ENCODE measurements around the gene TTLL7.

TTLL7 gene

DNA sequence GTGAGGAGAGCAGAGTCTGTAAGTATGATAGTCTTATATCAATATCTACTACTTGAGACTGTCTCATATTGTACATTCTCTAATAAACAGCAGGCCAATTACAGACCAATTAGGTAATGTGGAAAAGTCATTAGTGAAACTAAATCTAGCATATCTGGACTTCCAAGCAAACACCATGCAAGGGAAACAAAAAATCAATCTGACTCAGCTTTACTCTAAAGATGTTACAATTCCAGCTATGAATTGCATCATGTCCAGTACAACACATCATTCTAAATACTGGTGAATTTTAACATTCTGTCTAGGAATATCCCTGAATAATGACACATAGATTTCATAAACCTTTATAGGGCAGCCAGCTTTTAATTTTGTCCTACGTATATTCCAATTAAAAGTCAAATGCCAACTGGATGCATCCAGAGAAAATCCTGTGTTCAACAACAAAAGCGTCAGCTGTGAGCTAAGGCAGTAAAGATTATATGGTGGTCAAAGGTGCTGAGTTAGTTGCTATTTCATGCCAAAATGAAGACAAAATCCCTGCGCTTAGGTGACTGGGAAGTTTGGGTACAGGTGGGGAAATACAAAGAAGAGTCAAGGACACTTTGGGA, 159.3 kb downstream of the TTLL7 start:
- Histone ChIP-seq H3K27me3 (ENCODE audit: control insufficient read depth in 5 of 5, insufficient read depth in 4 of 5, low read length in 5 of 5) (no peaks in the 10 kb centered on the region), H3K27ac (ENCODE audit: low read depth, low read length) (no peak overlapping the region), H3K9me3 (ENCODE audit: control insufficient read depth in 5 of 5, low read length in 5 of 5) (no peaks in the 10 kb centered on the region)

DNA sequence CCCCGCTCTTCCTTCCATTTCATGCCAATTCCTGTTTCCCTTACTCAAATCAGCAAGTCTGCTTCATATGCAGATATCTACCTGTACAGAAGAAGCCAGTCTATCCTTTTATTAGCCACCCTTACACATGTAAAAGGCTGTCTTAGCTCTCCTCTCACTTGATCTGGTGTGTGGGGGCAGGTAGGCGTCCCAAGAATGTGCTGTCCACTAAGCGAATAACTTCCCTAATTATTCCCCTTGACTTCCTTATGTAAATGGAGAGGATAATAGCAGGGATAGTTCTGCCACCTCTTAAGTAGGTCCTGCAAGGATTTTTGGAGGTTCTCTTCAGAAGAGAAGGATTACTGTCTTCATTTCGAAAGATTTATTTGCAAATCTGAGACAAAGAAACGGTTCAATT, 160.4 kb downstream of the TTLL7 start:
- H3K4me3 ChIP-seq (ENCODE audit: low read depth in 1 of 5, low read length in 5 of 5), result no peak overlapping the region
- H3K9ac ChIP-seq (ENCODE audit: low read length in 5 of 5), result no peak overlapping the region
- no peaks in the 10 kb centered on the region for H3K4me1 ChIP-seq (ENCODE audit: control insufficient read depth in 5 of 5, insufficient read depth in 5 of 5, low read length in 5 of 5)
- H3K36me3 ChIP-seq (ENCODE audit: control insufficient read depth in 5 of 5, insufficient read depth in 5 of 5, low read length in 5 of 5), result no peaks in the 10 kb centered on the region
- no peaks in the 10 kb centered on the region for H3K27me3 ChIP-seq (ENCODE audit: control insufficient read depth in 5 of 5, insufficient read depth in 4 of 5, low read length in 5 of 5)
- H3K27ac ChIP-seq (ENCODE audit: low read depth, low read length), result no peak overlapping the region
- H3K9me3 ChIP-seq (ENCODE audit: control insufficient read depth in 5 of 5, low read length in 5 of 5), result no peaks in the 10 kb centered on the region

More for the DNA sequence above, 159.3 kb downstream of the TTLL7 start:
- Histone ChIP-seq H3K4me1 (ENCODE audit: control insufficient read depth in 5 of 5, insufficient read depth in 5 of 5, low read length in 5 of 5) (no peaks in the 10 kb centered on the region), H3K36me3 (ENCODE audit: control insufficient read depth in 5 of 5, insufficient read depth in 5 of 5, low read length in 5 of 5) (no peaks in the 10 kb centered on the region), H3K4me3 (ENCODE audit: low read depth in 1 of 5, low read length in 5 of 5) (no peak overlapping the region), H3K9ac (ENCODE audit: low read length in 5 of 5) (no peak overlapping the region)

DNA sequence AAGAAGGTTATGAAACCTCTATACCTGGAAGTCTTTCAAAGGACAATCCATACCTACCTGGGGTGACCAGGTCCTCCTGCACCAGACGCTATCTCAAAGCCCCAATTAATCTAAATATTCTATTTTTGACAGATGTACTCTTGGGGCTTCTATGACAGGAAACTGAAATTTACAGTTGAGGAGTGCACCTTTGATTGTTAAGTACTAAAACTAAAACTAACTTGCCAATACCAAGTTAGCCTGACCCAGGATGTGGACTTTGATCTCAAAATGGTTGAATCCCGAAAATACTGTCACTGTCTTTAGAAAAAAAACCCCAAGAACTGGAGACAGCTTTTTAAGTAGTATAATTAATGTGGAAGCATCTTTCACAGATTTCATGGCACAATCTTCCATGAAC, 162.4 kb downstream of the TTLL7 start:
- no peak overlapping the region for H3K27ac ChIP-seq (ENCODE audit: low read depth, low read length)
- no peaks in the 10 kb centered on the region for H3K36me3 ChIP-seq (ENCODE audit: control insufficient read depth in 5 of 5, insufficient read depth in 5 of 5, low read length in 5 of 5)
- H3K9ac ChIP-seq (ENCODE audit: low read length in 5 of 5), result no peak overlapping the region
- H3K9me3 ChIP-seq (ENCODE audit: control insufficient read depth in 5 of 5, low read length in 5 of 5), result no peaks in the 10 kb centered on the region
- H3K27me3 ChIP-seq (ENCODE audit: control insufficient read depth in 5 of 5, insufficient read depth in 4 of 5, low read length in 5 of 5), result no peaks in the 10 kb centered on the region
- no peak overlapping the region for H3K4me3 ChIP-seq (ENCODE audit: low read depth in 1 of 5, low read length in 5 of 5)
- no peaks in the 10 kb centered on the region for H3K4me1 ChIP-seq (ENCODE audit: control insufficient read depth in 5 of 5, insufficient read depth in 5 of 5, low read length in 5 of 5)

DNA sequence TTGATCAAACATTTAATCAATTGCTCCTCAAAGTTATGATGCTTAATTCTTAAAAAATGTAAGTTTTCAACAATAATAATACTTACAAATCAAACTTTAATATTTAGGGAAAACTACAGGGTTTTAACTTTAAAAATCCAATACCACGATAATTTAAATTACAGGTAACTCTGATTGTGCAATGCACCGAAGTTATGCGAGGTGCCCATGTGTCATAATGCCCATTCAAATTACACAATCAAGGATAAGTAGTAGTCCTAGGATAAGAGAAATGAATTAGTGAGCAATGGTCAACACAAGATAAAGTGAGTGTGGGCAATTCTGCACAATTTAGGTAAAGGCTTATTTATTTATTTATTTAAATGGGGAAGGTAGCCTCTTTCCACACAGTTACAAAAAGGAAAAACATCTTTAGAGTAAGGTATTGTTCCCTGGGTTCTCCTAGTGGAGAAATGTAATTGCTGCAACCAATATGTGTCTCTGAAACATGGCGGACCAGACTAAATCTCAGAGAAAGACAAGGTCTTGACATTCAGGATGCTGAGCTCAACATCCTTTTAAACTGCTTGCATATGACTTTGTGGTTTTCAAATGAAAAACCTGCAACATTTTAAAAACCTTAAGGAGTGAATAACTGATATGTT, 164.2 kb downstream of the TTLL7 start:
- Histone ChIP-seq H3K4me3 (ENCODE audit: low read depth in 1 of 5, low read length in 5 of 5) (no peak overlapping the region), H3K4me1 (ENCODE audit: control insufficient read depth in 5 of 5, insufficient read depth in 5 of 5, low read length in 5 of 5) (peaks cover 0 to 10% (median 6%) of the 10 kb centered on the region in 5 donors), H3K9me3 (ENCODE audit: control insufficient read depth in 5 of 5, low read length in 5 of 5) (no peaks in the 10 kb centered on the region), H3K9ac (ENCODE audit: low read length in 5 of 5) (no peak overlapping the region), H3K27ac (ENCODE audit: low read depth, low read length) (no peak overlapping the region), H3K27me3 (ENCODE audit: control insufficient read depth in 5 of 5, insufficient read depth in 4 of 5, low read length in 5 of 5) (no peaks in the 10 kb centered on the region), H3K36me3 (ENCODE audit: control insufficient read depth in 5 of 5, insufficient read depth in 5 of 5, low read length in 5 of 5) (no peaks in the 10 kb centered on the region)

DNA sequence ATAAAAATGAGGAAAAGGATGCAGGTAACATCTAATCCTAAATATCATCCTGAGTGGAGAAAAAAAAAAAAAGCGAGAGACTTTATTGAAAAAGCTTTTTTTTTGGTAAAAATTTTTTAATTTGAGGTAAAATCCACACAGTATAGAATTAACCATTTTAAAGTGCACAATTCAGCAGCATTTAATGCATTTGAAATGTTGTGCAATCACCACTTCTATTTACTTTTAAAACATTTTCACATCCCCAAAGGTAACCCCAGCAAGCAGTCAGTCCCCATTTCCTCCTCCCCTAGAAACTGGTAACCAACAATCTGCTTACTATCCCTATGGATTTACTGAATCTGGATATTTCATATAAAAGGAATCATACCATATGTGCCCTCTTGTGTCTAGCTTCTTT, 166.7 kb downstream of the TTLL7 start:
- H3K36me3 ChIP-seq (ENCODE audit: control insufficient read depth in 5 of 5, insufficient read depth in 5 of 5, low read length in 5 of 5), result no peaks in the 10 kb centered on the region
- peaks cover 0 to 31% (median 15%) of the 10 kb centered on the region in 5 donors for H3K4me1 ChIP-seq (ENCODE audit: control insufficient read depth in 5 of 5, insufficient read depth in 5 of 5, low read length in 5 of 5)
- no peaks in the 10 kb centered on the region for H3K27me3 ChIP-seq (ENCODE audit: control insufficient read depth in 5 of 5, insufficient read depth in 4 of 5, low read length in 5 of 5)
- no peak overlapping the region for H3K9ac ChIP-seq (ENCODE audit: low read length in 5 of 5)
- H3K27ac ChIP-seq (ENCODE audit: low read depth, low read length), result no peak overlapping the region
- no peaks in the 10 kb centered on the region for H3K9me3 ChIP-seq (ENCODE audit: control insufficient read depth in 5 of 5, low read length in 5 of 5)
- no peak overlapping the region for H3K4me3 ChIP-seq (ENCODE audit: low read depth in 1 of 5, low read length in 5 of 5)

DNA sequence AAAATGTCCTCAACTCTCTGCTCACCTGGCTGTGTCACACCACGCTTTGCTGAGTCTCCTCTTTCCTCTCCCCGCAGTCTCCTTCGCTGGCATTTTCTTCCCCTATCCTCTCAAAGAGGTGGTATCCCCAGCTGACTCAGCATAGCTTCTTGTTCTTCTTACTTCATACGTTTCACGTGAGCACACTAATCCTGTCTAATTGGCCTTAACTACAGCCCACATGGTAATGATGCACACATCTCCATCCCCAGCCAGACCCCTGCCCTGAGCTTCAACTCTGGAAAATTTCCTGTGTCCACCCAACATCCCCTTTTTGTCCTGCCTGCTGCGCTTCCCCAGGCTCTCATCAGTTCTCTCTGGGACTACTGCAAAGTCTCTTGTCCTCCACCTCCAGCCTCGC, 169.8 kb downstream of the TTLL7 start:
- Histone ChIP-seq H3K27ac (ENCODE audit: low read depth, low read length) (no peak overlapping the region), H3K27me3 (ENCODE audit: control insufficient read depth in 5 of 5, insufficient read depth in 4 of 5, low read length in 5 of 5) (no peaks in the 10 kb centered on the region), H3K4me3 (ENCODE audit: low read depth in 1 of 5, low read length in 5 of 5) (no peak overlapping the region), H3K9me3 (ENCODE audit: control insufficient read depth in 5 of 5, low read length in 5 of 5) (no peaks in the 10 kb centered on the region), H3K9ac (ENCODE audit: low read length in 5 of 5) (no peak overlapping the region), H3K4me1 (ENCODE audit: control insufficient read depth in 5 of 5, insufficient read depth in 5 of 5, low read length in 5 of 5) (peaks cover 0 to 31% (median 15%) of the 10 kb centered on the region in 5 donors), H3K36me3 (ENCODE audit: control insufficient read depth in 5 of 5, insufficient read depth in 5 of 5, low read length in 5 of 5) (no peaks in the 10 kb centered on the region)

DNA sequence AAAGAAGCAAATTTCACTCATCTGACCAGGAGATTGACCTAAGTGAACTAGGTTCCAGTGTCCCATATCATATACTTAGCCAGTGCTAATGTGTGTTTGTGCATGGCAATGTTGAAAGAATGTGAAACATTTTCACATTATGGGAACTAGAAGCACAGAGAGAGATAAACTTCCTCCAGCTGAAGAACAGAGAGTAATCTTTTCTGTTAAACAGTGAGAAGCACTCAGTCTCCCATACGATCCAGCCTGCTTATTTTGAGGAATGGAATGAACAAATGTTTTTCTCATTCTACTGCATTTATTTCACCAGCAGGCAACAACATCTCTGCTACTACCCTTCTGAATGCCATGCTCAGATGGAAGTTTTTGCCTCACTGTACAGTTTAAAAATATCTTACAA, 170.5 kb downstream of the TTLL7 start:
- no peaks in the 10 kb centered on the region for H3K36me3 ChIP-seq (ENCODE audit: control insufficient read depth in 5 of 5, insufficient read depth in 5 of 5, low read length in 5 of 5)
- H3K9ac ChIP-seq (ENCODE audit: low read length in 5 of 5), result no peak overlapping the region
- no peaks in the 10 kb centered on the region for H3K27me3 ChIP-seq (ENCODE audit: control insufficient read depth in 5 of 5, insufficient read depth in 4 of 5, low read length in 5 of 5)
- H3K27ac ChIP-seq (ENCODE audit: low read depth, low read length), result no peak overlapping the region
- H3K9me3 ChIP-seq (ENCODE audit: control insufficient read depth in 5 of 5, low read length in 5 of 5), result no peaks in the 10 kb centered on the region
- no peak overlapping the region for H3K4me3 ChIP-seq (ENCODE audit: low read depth in 1 of 5, low read length in 5 of 5)
- peaks cover 0 to 31% (median 15%) of the 10 kb centered on the region in 5 donors for H3K4me1 ChIP-seq (ENCODE audit: control insufficient read depth in 5 of 5, insufficient read depth in 5 of 5, low read length in 5 of 5)

DNA sequence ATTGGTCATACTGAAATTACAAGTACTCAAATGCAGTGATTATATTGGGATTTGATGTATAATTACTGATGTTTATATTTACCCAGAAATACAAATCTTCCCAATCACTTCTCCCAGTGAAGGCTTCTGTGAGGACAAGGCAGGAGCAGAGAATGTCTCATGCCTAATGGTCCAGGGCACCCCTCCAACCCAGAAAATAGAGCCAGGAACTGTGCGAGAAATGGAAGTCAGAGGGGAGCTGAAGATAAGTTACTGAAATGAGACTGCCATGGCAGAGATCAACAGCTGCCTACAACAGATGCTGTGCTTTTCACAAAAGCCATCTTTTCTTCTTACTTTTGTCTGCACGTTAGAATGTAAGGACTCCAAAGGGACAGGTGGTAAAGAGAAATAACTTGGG, 171.2 kb downstream of the TTLL7 start:
- Histone ChIP-seq H3K9me3 (ENCODE audit: control insufficient read depth in 5 of 5, low read length in 5 of 5) (no peaks in the 10 kb centered on the region), H3K9ac (ENCODE audit: low read length in 5 of 5) (no peak overlapping the region), H3K27ac (ENCODE audit: low read depth, low read length) (no peak overlapping the region), H3K4me1 (ENCODE audit: control insufficient read depth in 5 of 5, insufficient read depth in 5 of 5, low read length in 5 of 5) (peaks cover 0 to 31% (median 15%) of the 10 kb centered on the region in 5 donors), H3K36me3 (ENCODE audit: control insufficient read depth in 5 of 5, insufficient read depth in 5 of 5, low read length in 5 of 5) (no peaks in the 10 kb centered on the region), H3K27me3 (ENCODE audit: control insufficient read depth in 5 of 5, insufficient read depth in 4 of 5, low read length in 5 of 5) (no peaks in the 10 kb centered on the region), H3K4me3 (ENCODE audit: low read depth in 1 of 5, low read length in 5 of 5) (no peak overlapping the region)

DNA sequence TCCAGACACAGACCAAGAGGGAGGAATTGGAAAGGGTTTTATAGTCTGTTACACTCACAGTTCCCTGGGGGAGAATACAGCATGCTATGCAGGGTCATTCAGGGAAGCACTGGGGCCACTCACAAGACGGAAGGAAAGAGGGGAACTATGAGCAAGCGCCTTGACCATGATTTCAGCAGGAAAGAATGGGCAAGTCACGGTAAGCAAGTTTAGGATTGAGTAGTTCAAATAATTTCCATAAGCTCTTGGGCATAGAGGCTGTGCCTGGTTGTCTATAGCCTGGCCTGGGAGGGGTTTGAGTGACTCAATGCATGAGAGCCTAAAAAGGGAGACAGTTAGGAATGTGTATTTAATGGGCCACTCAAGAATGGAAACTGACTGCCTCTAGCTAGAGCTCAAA, 176.7 kb downstream of the TTLL7 start:
- Histone ChIP-seq H3K9me3 (ENCODE audit: control insufficient read depth in 5 of 5, low read length in 5 of 5) (peaks cover 0 to 9% (median 2%) of the 10 kb centered on the region in 5 donors), H3K27ac (ENCODE audit: low read depth, low read length) (no peak overlapping the region), H3K27me3 (ENCODE audit: control insufficient read depth in 5 of 5, insufficient read depth in 4 of 5, low read length in 5 of 5) (no peaks in the 10 kb centered on the region), H3K9ac (ENCODE audit: low read length in 5 of 5) (no peak overlapping the region), H3K4me1 (ENCODE audit: control insufficient read depth in 5 of 5, insufficient read depth in 5 of 5, low read length in 5 of 5) (peaks cover 0 to 18% (median 9%) of the 10 kb centered on the region in 5 donors), H3K4me3 (ENCODE audit: low read depth in 1 of 5, low read length in 5 of 5) (no peak overlapping the region), H3K36me3 (ENCODE audit: control insufficient read depth in 5 of 5, insufficient read depth in 5 of 5, low read length in 5 of 5) (no peaks in the 10 kb centered on the region)

DNA sequence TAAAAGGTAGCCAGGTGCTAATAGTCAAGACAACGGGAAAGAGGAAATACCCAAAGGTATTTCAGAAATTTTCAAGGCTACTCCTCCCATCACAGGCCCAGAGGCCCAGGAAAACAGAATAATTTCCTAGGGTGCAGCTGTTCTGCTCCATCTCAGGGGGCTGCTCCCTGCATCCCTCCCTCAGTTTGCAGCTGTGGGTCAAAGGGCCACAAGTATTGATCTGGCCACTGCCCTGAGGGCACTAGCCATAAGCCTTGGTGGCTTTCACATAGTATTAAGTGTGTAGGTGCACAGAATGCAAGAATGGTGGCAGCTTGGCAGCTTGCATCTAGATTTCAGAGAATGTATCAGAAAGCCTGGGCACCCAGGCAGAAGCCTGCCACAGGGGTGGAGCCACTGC, 179.5 kb downstream of the TTLL7 start:
- H3K9me3 ChIP-seq (ENCODE audit: control insufficient read depth in 5 of 5, low read length in 5 of 5), result peaks cover 0 to 9% (median 2%) of the 10 kb centered on the region in 5 donors
- H3K27ac ChIP-seq (ENCODE audit: low read depth, low read length), result no peak overlapping the region
- no peak overlapping the region for H3K9ac ChIP-seq (ENCODE audit: low read length in 5 of 5)
- H3K4me3 ChIP-seq (ENCODE audit: low read depth in 1 of 5, low read length in 5 of 5), result peak overlapping the region in 2 of 5 donors; percentile 10 to 13
- H3K4me1 ChIP-seq (ENCODE audit: control insufficient read depth in 5 of 5, insufficient read depth in 5 of 5, low read length in 5 of 5), result peaks cover 0 to 24% (median 15%) of the 10 kb centered on the region in 5 donors
- no peaks in the 10 kb centered on the region for H3K27me3 ChIP-seq (ENCODE audit: control insufficient read depth in 5 of 5, insufficient read depth in 4 of 5, low read length in 5 of 5)
- H3K36me3 ChIP-seq (ENCODE audit: control insufficient read depth in 5 of 5, insufficient read depth in 5 of 5, low read length in 5 of 5), result no peaks in the 10 kb centered on the region

Data from subcutaneous abdominal adipose tissue (tissue), 5 donors.